Stimulated activated naive CD8-positive, alpha-beta T cell treated with anti-CD3 and anti-CD28 coated beads, Interleukin-15, Interleukin-2, amounts not matched to agents 100 U/mL and 50 U/mL, for 24 hours (primary cell): ENCODE data around the gene GPA33.

Source experiments
- ATAC-seq: fragments of 150-1000 bp; cut with Tn5 transposase; one replicate; pipeline ENCODE4 v1.10.0; 2021
- DNase-seq: peaks from one replicate; pipeline ENCODE4 v3.0.0; 2021

The GPA33 gene

GRCh38 chr1:167117225-167117624 is 27.0 kb upstream of the GPA33 start:
- DNase-seq, result no peak

GRCh38 chr1:167116174-167116573 is 26.0 kb upstream of the GPA33 start:
- ATAC-seq, result no peak
- DNase-seq, result no peak

More at GRCh38 chr1:167117225-167117624, 27.0 kb upstream of the GPA33 start:
- ATAC-seq, result no peak

- DNase-seq (no peak), ATAC-seq (no peak)
These were observed 25.5 kb upstream of the GPA33 start for GRCh38 chr1:167115655-167116054.

- ATAC-seq, result no peak
- no peak for DNase-seq
These were observed 24.5 kb upstream of the GPA33 start for GRCh38 chr1:167114725-167115124.

GRCh38 chr1:167111868-167112709 is 21.9 kb upstream of the GPA33 start:
- DNase-seq (no peak), ATAC-seq (no peak)

GRCh38 chr1:167110586-167110985 is 20.4 kb upstream of the GPA33 start:
- DNase-seq (peak; percentile 27), ATAC-seq (peak; percentile 85)

- ATAC-seq (no peak), DNase-seq (no peak)
These were observed 18.9 kb upstream of the GPA33 start for GRCh38 chr1:167109125-167109524.

- no peak for ATAC-seq
- DNase-seq, result no peak
These were observed 17.3 kb upstream of the GPA33 start for GRCh38 chr1:167107456-167107855.

- no peak for ATAC-seq
- no peak for DNase-seq
These were observed 15.9 kb upstream of the GPA33 start for GRCh38 chr1:167106119-167106461.

- DNase-seq (no peak), ATAC-seq (no peak)
These were observed 15.3 kb upstream of the GPA33 start for GRCh38 chr1:167105271-167106118.

GRCh38 chr1:167104256-167104633 is 14.1 kb upstream of the GPA33 start:
- ATAC-seq, result peak; percentile 64

GRCh38 chr1:167102906-167103573 is 12.9 kb upstream of the GPA33 start:
- no peak for DNase-seq
- no peak for ATAC-seq

More at GRCh38 chr1:167104256-167104633, 14.1 kb upstream of the GPA33 start:
- DNase-seq, result peak; percentile 19

GRCh38 chr1:167101754-167102153 is 11.6 kb upstream of the GPA33 start:
- ATAC-seq, result no peak

GRCh38 chr1:167100730-167101129 is 10.6 kb upstream of the GPA33 start:
- DNase-seq (no peak), ATAC-seq (no peak)

More at GRCh38 chr1:167101754-167102153, 11.6 kb upstream of the GPA33 start:
- DNase-seq, result no peak

GRCh38 chr1:167099851-167100250 is 9.7 kb upstream of the GPA33 start:
- DNase-seq (no peak), ATAC-seq (no peak)

GRCh38 chr1:167095368-167095767 is 5.2 kb upstream of the GPA33 start:
- no peak for DNase-seq
- no peak for ATAC-seq

GRCh38 chr1:167094690-167095089 is 4.5 kb upstream of the GPA33 start:
- no peak for ATAC-seq
- no peak for DNase-seq

GRCh38 chr1:167093846-167094516 is 3.8 kb upstream of the GPA33 start, which contains the start of gene STYXL2:
Gene STYXL2 (plus strand): TSS chr1:167094075. CDS start chr1:167094850, 775 bp downstream.
- DNase-seq (no peak), ATAC-seq (no peak)

- DNase-seq, result no peak
- no peak for ATAC-seq
These were observed 2.5 kb upstream of the GPA33 start for GRCh38 chr1:167092653-167093052.

GRCh38 chr1:167089939-167090313 is 251 bp downstream of the GPA33 start:
- no peak for ATAC-seq
- no peak for DNase-seq

GRCh38 chr1:167088746-167089417 is 1.3 kb downstream of the GPA33 start:
- DNase-seq (no peak), ATAC-seq (no peak)
